ENCODE data around the gene ZNF136. TPM values are rescaled to one million over a fixed set of nuclear protein-coding genes. Genes with fewer than 3 reads are reported as not detected.

The ZNF136 gene
- total RNA-seq, 1 donor from 2014 or later = 13.3 TPM

GRCh38 chr19:12137221-12137940 lies 25.5 kb upstream of the ZNF136 start:
- peaks cover 18% of the 10 kb centered on the region for H3K9me3 Mint-ChIP-seq
- peaks cover 3% of the 10 kb centered on the region for H3K27me3 Mint-ChIP-seq (ENCODE audit: low read depth)
- peaks cover 66% of the 10 kb centered on the region for H3K36me3 Mint-ChIP-seq (ENCODE audit: low read depth)
- TF ChIP-seq, protein P1, sequence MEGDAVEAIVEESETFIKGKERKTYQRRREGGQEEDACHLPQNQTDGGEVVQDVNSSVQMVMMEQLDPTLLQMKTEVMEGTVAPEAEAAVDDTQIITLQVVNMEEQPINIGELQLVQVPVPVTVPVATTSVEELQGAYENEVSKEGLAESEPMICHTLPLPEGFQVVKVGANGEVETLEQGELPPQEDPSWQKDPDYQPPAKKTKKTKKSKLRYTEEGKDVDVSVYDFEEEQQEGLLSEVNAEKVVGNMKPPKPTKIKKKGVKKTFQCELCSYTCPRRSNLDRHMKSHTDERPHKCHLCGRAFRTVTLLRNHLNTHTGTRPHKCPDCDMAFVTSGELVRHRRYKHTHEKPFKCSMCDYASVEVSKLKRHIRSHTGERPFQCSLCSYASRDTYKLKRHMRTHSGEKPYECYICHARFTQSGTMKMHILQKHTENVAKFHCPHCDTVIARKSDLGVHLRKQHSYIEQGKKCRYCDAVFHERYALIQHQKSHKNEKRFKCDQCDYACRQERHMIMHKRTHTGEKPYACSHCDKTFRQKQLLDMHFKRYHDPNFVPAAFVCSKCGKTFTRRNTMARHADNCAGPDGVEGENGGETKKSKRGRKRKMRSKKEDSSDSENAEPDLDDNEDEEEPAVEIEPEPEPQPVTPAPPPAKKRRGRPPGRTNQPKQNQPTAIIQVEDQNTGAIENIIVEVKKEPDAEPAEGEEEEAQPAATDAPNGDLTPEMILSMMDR (conservative IDR thresholded peaks at IDR 0.05) = no peak
- no peak overlapping the region for H3K27ac Mint-ChIP-seq (ENCODE audit: unreplicated experiment)
- H3K4me1 Mint-ChIP-seq = peaks cover 35% of the 10 kb centered on the region
- peak overlapping the region; percentile 80 for H3K4me3 Mint-ChIP-seq
- DNase-seq (ENCODE audit: low read depth, low spot score) = no peak

DNA sequence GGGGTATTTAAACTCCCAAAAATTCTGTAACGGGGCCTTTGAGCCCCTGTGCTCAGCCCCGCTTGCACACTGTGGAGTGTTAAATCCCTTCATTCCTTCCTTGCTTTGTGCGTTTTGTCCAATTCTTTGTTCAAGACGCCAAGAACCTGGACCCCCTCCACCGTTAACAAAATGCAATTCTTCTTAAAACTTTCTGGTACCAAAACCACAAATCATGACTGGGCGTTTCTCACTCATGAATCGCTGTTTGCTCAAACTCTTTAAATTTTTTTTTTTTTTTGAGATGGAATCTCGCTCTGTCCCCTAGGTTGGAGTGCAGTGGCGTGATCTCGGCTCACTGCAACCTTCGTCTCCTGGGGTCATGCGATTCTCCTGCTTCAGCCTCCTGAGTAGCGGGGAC lies 23.6 kb upstream of the ZNF136 start:
- TF ChIP-seq, protein P1 (conservative IDR thresholded peaks at IDR 0.05) = no peak
- Mint-ChIP-seq H3K27ac (ENCODE audit: unreplicated experiment) (peak overlapping the region; percentile 96), H3K4me3 (peak overlapping the region; percentile 98), H3K36me3 (ENCODE audit: low read depth) (peaks cover 52% of the 10 kb centered on the region), H3K4me1 (peaks cover 35% of the 10 kb centered on the region), H3K9me3 (peaks cover 11% of the 10 kb centered on the region), H3K27me3 (ENCODE audit: low read depth) (peaks cover 3% of the 10 kb centered on the region)
- no peak for DNase-seq (ENCODE audit: low read depth, low spot score)

DNA sequence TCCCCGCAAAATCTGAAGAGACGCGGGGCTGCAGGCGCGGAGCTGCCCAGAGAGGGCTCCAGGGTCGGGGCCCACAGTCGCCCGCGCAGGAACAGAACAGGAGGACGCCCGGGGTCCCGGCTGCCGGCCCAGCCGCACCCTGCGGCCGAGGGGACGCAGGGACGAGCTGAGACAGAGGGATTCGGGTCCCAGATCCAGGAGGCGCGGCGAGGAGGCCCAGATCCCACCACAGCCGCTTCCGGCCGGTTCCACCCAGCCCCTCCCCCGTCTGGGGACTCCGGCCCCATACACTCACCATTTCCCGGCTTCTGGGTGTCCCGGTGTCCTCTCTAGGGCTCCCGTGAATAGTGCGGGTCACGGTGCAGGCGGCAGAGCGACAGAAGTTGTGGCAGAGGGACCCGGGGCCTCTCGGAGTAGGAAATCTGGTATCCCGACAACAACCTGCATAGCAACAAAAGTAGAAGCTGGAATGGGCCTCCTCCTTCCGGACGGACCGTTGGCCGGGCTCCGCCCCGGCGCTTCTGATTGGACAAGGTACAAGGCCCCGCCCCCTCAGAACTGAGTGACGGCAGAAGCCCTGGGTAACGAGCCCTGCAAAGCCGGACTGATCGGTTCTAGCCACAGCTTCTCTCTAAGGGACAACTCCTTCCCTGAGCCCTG lies 22.9 kb upstream of the ZNF136 start, which contains the start of gene ZNF20:
ZNF20 (minus strand) TSS at position 466 of the 660 bp plus-strand sequence; CDS start at position 298, 168 bp downstream.
- TF ChIP-seq, protein P1 (conservative IDR thresholded peaks at IDR 0.05) = no peak
- peaks cover 11% of the 10 kb centered on the region for H3K9me3 Mint-ChIP-seq
- peaks cover 48% of the 10 kb centered on the region for H3K36me3 Mint-ChIP-seq (ENCODE audit: low read depth)
- DNase-seq (ENCODE audit: low read depth, low spot score) = peak; percentile 91
- H3K27me3 Mint-ChIP-seq (ENCODE audit: low read depth) = peaks cover 3% of the 10 kb centered on the region
- H3K4me3 Mint-ChIP-seq = peak within 1 kb of the TSS; percentile 98
- peaks cover 35% of the 10 kb centered on the region for H3K4me1 Mint-ChIP-seq
- peak within 1 kb of the TSS; percentile 96 for H3K27ac Mint-ChIP-seq (ENCODE audit: unreplicated experiment)

DNA sequence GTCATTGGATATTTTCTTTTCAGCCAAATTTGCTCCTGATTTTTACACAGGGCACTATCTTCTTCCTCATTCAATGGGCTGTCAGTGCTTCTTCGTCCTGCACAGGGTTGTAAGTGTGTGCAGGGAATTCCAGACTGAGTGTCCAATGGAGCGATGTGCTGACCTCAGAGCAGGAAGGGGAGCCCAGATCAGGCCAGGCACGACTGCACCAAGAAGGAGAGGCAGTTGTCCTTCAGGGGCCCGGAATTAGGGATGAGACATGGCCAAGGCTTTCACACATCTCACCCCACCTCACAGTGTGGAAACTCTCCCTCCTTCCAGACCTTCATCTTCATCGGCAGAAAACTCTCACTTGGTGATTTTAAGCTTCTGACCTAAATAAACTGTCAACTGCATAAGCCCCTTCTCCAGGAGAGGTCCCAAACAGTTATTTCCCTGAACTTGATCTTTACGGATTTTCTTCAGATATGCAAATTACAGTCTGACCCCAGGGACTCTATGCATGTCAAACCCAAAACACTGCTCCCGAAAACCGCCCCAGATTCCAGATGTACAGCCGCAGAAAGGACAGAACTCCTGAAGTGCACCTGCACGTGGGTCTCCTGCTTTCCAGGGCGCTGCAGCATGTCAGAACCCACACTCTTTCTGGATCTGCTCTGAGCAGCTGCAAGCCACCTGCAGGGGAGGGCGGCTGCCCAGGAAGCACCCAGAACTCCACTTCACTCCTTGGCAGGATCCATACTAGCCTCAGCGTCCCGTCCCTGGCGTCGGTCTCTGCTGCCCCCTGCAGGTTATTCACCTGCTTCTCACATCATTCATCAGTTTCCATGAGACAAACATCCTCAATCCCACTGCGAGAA lies 22.1 kb upstream of the ZNF136 start:
- Mint-ChIP-seq H3K27me3 (ENCODE audit: low read depth) (peaks cover 3% of the 10 kb centered on the region), H3K4me1 (peaks cover 35% of the 10 kb centered on the region), H3K4me3 (peak overlapping the region; percentile 98), H3K36me3 (ENCODE audit: low read depth) (peaks cover 48% of the 10 kb centered on the region), H3K9me3 (peaks cover 14% of the 10 kb centered on the region), H3K27ac (ENCODE audit: unreplicated experiment) (peak overlapping the region; percentile 89)
- peak; percentile 81 for DNase-seq (ENCODE audit: low read depth, low spot score)
- TF ChIP-seq, protein P1 (conservative IDR thresholded peaks at IDR 0.05) = peak; percentile 88

DNA sequence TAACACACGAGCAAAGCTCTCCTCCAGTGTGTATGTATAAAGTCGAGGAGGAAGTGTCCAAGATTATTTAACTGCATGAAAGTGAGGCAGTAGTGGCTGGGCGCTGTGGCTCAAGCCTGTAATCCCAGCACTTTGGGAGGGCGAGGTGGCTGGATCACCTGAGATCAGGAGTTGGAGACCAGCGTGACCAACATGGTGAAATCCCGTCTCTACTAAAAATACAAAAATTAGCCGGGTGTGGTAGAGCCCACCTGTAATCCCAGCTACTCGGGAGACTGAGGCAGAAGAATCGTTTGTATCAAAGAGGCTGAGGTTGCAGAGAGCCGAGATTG lies 21.5 kb upstream of the ZNF136 start:
- Mint-ChIP-seq H3K4me1 (peaks cover 35% of the 10 kb centered on the region), H3K27me3 (ENCODE audit: low read depth) (peaks cover 3% of the 10 kb centered on the region), H3K36me3 (ENCODE audit: low read depth) (peaks cover 52% of the 10 kb centered on the region), H3K27ac (ENCODE audit: unreplicated experiment) (peak overlapping the region; percentile 89), H3K9me3 (peaks cover 19% of the 10 kb centered on the region), H3K4me3 (peak overlapping the region; percentile 98)
- DNase-seq (ENCODE audit: low read depth, low spot score) = no peak
- TF ChIP-seq, protein P1 (conservative IDR thresholded peaks at IDR 0.05) = no peak

Measured in neural crest cell (in vitro differentiated cells).